Karpas-422 (cell line): ENCODE results near the gene CDH15. TPM values are rescaled to one million over a fixed set of nuclear protein-coding genes. Genes with fewer than 3 reads are reported as not detected.

Experiments used
- DNase-seq: peaks from one replicate; pipeline ENCODE4 v3.0.0-alpha.2; 2015
- H2AFZ ChIP-seq: fragments of 200-600 bp; sonication (generic); 2 replicates; pipeline ENCODE4 v1.6.1; 2014; ENCODE audit warnings: antibody characterized with exemption, low read length, mixed read lengths
- H3K27ac ChIP-seq: fragments of 200-600 bp; sonication (generic); 2 replicates; pipeline ENCODE4 v1.5.1; 2014; ENCODE audit warnings: mild to moderate bottlenecking, low read length, moderate library complexity
- H3K27me3 ChIP-seq: fragments of 200-600 bp; sonication (generic); 2 replicates; pipeline ENCODE4 v1.6.1; 2014; ENCODE audit warnings: low read length, mixed read lengths
- H3K36me3 ChIP-seq: fragments of 200-600 bp; sonication (generic); 2 replicates; pipeline ENCODE4 v1.6.1; 2014; ENCODE audit warnings: low read length, mixed read lengths; ENCODE audit not compliant: insufficient read depth
- H3K4me1 ChIP-seq: fragments of 200-600 bp; sonication (generic); 2 replicates; pipeline ENCODE4 v1.6.1; 2014; ENCODE audit warnings: mild to moderate bottlenecking, low read length, mixed read lengths
- H3K4me2 ChIP-seq: fragments of 200-600 bp; sonication (generic); 2 replicates; pipeline ENCODE4 v1.6.1; 2014; ENCODE audit warnings: low read length, low read depth, mild to moderate bottlenecking; ENCODE audit not compliant: poor library complexity, severe bottlenecking
- H3K4me3 ChIP-seq: fragments of 200-600 bp; sonication (generic); 2 replicates; pipeline ENCODE4 v1.5.1; 2014; ENCODE audit warnings: mild to moderate bottlenecking, antibody characterized with exemption, low read length, mixed read lengths
- H3K79me2 ChIP-seq: fragments of 200-600 bp; sonication (generic); 2 replicates; pipeline ENCODE4 v1.6.1; 2014; ENCODE audit warnings: mild to moderate bottlenecking, low read length, mixed read lengths
- H3K9ac ChIP-seq: fragments of 200-600 bp; sonication (generic); 2 replicates; pipeline ENCODE4 v1.6.0; 2014; ENCODE audit warnings: low read length
- H3K9me2 ChIP-seq: fragments of 200-600 bp; sonication (generic), shearing (Covaris generic); replicated peaks from 2 replicates; pipeline ENCODE4 v1.6.0; 2014; ENCODE audit warnings: mild to moderate bottlenecking, low read length, moderate library complexity; ENCODE audit not compliant: insufficient read depth
- H3K9me3 ChIP-seq: fragments of 300-700, 200-600 bp; sonication (generic); 2 replicates; pipeline ENCODE4 v1.6.1; 2014; ENCODE audit warnings: low read length, mixed read lengths
- H4K20me1 ChIP-seq: fragments of 200-600 bp; sonication (generic); 2 replicates; pipeline ENCODE4 v1.6.1; 2014; ENCODE audit warnings: mild to moderate bottlenecking, antibody characterized with exemption, low read length, low read depth; ENCODE audit not compliant: insufficient read depth
- total RNA-seq: library from RNA; depleted of rRNA; stranded (reverse); fragments of >200 nt; shearing (Covaris generic); gene quantifications from 2 replicates; pipeline ENCODE4 v1.2.3, GENCODE V29; 2014; ENCODE audit warnings: low replicate concordance

Gene CDH15
- total RNA-seq, 1 experiment from 2014 or later: not detected

DNA sequence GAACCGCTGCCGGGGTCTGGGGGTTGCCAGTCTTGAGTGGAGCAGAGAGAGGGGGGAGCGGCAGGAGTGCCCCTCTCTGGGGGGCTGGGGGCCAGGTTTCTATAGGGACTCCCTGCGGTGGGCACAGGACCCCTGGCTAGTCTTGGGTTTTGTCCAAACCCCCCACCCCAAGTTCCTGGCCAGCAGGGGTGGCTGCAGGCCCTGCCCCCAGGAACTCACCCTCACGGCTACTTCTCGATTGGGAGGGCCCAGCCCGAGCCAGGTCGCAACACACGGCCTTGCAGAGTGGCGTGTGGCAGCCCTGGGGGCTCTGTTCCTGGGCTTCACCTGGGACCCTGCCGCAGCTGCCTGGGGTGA, 601 bp downstream of the CDH15 start:
- Histone ChIP-seq H3K27ac (no peak overlapping the region), H3K4me2 (no peak overlapping the region), H3K4me1 (peaks cover 11% of the 10 kb centered on the region), H3K27me3 (no peaks in the 10 kb centered on the region), H3K36me3 (no peaks in the 10 kb centered on the region), H3K9me2 (no peaks in the 10 kb centered on the region), H3K79me2 (no peaks in the 10 kb centered on the region), H4K20me1 (peaks cover 10% of the 10 kb centered on the region; the same call in 1 of the 2 replicates), H3K9ac (no peak overlapping the region), H3K9me3 (no peaks in the 10 kb centered on the region), H3K4me3 (no peak overlapping the region), H2AFZ (no peak overlapping the region)
- no peak for DNase-seq

DNA sequence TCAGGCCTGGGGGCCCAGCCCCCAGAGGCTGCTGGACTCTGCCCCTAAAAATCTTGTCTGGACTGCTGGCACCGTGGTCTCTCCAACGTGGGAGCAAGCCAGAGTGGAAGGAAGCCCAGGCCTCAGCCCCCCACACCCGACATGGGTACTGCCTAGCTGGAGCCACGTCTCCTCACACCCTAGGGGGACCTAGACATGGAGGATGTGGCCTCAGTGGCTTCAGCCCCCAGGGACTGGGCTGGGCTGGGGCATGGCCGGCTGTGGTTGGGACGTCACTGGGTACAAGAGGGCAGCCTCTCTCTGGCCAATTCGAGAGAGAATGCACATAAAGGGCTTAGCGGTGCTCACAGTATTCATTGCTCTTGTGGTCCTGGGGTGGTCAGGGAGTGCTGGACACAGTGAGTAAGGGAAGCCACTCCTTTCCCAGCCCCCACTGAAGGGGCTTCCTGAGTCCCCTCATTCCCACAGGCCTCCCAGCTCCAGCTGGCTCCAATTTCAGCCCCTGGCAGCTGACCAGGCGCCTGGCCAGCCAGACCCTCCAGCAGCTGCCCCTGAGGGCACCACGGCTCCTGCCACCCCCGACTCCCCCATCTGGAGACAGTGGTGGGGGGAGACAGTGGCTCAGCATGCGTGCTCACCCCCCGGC, 1.1 kb downstream of the CDH15 start:
- Histone ChIP-seq H2AFZ (no peak overlapping the region), H3K4me2 (no peak overlapping the region), H3K27me3 (no peaks in the 10 kb centered on the region), H3K36me3 (no peaks in the 10 kb centered on the region), H3K9ac (no peak overlapping the region), H3K4me3 (no peak overlapping the region), H3K9me3 (no peaks in the 10 kb centered on the region), H3K79me2 (no peaks in the 10 kb centered on the region), H3K27ac (no peak overlapping the region), H3K9me2 (no peaks in the 10 kb centered on the region), H4K20me1 (peaks cover 8% of the 10 kb centered on the region; the same call in 1 of the 2 replicates), H3K4me1 (peaks cover 9% of the 10 kb centered on the region)
- DNase-seq: no peak

- Histone ChIP-seq H3K4me3 (no peak overlapping the region), H3K36me3 (no peaks in the 10 kb centered on the region), H3K79me2 (no peaks in the 10 kb centered on the region), H2AFZ (no peak overlapping the region), H3K4me1 (peaks cover 9% of the 10 kb centered on the region), H3K9ac (no peak overlapping the region), H3K27me3 (no peaks in the 10 kb centered on the region), H3K4me2 (no peak overlapping the region), H3K9me3 (no peaks in the 10 kb centered on the region), H3K27ac (no peak overlapping the region), H4K20me1 (peaks cover 8% of the 10 kb centered on the region; the same call in 1 of the 2 replicates), H3K9me2 (no peaks in the 10 kb centered on the region)
- DNase-seq: no peak
Observed at GRCh38 chr16:89173174-89173921, 1.8 kb downstream of the CDH15 start.

GRCh38 chr16:89174055-89174827, 2.7 kb downstream of the CDH15 start:
- Histone ChIP-seq H3K9me2 (no peaks in the 10 kb centered on the region), H3K4me1 (peaks cover 9% of the 10 kb centered on the region), H3K4me3 (no peak overlapping the region), H3K9ac (no peak overlapping the region), H3K36me3 (no peaks in the 10 kb centered on the region), H3K27ac (no peak overlapping the region), H3K79me2 (no peaks in the 10 kb centered on the region), H3K27me3 (no peaks in the 10 kb centered on the region), H4K20me1 (peaks cover 8% of the 10 kb centered on the region; the same call in 1 of the 2 replicates), H3K4me2 (no peak overlapping the region), H3K9me3 (no peaks in the 10 kb centered on the region), H2AFZ (no peak overlapping the region)
- DNase-seq: peak; percentile 68

DNA sequence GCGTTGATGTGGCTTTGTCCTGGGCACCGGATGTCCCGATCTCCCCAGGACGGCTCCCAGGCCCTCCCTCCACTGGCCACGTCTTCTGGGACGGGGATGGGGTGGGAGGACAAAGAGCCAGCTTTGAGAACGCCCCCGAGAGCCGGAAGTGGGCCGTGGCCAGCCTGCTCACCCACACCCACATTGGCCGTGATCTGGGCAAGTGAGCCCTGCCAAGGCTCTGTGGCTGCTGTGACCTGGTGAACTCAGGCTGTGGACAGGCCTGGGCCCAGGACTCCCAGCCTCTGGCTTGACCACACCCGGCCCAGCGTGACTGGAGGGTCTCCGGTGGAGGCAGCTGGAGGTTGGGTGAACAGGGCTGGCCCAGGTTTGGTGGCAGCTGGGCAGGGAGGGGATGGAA, 3.3 kb downstream of the CDH15 start:
- H3K27ac ChIP-seq: no peak overlapping the region
- H4K20me1 ChIP-seq: peaks cover 8% of the 10 kb centered on the region; the same call in 1 of the 2 replicates
- H3K4me2 ChIP-seq: no peak overlapping the region
- H2AFZ ChIP-seq: no peak overlapping the region
- no peaks in the 10 kb centered on the region for H3K27me3 ChIP-seq
- H3K4me1 ChIP-seq: peaks cover 9% of the 10 kb centered on the region
- no peak for DNase-seq
- H3K9ac ChIP-seq: no peak overlapping the region
- no peaks in the 10 kb centered on the region for H3K79me2 ChIP-seq
- no peaks in the 10 kb centered on the region for H3K9me2 ChIP-seq
- no peaks in the 10 kb centered on the region for H3K36me3 ChIP-seq
- no peak overlapping the region for H3K4me3 ChIP-seq
- no peaks in the 10 kb centered on the region for H3K9me3 ChIP-seq

DNA sequence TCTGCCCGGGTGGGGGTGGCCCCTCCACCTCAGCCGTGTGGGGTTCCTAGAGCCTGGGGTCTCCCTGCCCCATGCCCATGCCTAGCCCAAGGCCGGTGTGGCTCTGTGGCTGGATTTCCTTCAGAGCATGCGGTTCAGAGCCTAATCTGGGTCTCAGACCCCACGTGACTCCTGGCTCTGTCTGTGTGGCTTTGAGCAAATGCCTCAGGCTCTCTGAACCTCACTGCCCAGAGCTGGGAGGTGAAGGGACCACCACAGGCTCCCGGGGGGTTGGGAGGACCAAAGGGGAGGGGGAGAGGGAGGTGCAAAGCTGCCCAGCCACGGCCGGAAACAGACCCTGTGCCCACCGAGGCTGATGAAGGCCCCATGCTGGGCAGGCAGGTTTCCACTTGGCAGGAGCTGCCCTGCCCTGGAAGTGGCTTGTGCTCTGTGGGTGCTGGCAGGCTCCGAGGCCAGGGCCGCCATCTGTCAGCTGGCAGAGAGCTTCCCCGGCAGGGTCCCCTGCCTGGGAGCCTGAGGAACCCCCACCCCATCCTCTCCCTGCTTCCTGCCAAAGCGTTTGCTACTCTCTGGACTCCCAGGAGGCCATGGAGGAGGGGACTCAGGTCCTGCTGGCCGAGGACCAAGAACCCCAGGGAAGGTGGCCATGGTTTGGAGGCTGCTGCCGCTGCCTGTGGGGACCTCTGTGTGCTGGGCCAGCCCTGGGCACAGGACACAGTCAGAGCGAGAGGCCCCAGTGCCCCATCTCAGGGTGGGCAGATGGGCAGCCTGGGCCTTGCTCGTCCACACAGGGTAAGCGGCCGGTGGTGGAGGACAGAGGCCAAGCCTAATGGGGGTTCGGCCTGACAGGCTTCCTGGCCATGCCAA, 4.0 kb downstream of the CDH15 start:
- no peak for DNase-seq
- Histone ChIP-seq H3K9ac (no peak overlapping the region), H2AFZ (no peak overlapping the region), H3K79me2 (no peaks in the 10 kb centered on the region), H3K4me1 (peaks cover 9% of the 10 kb centered on the region), H3K27ac (no peak overlapping the region), H3K27me3 (no peaks in the 10 kb centered on the region), H4K20me1 (peaks cover 8% of the 10 kb centered on the region; the same call in 1 of the 2 replicates), H3K4me3 (no peak overlapping the region), H3K9me3 (no peaks in the 10 kb centered on the region), H3K4me2 (no peak overlapping the region), H3K36me3 (no peaks in the 10 kb centered on the region), H3K9me2 (no peaks in the 10 kb centered on the region)

DNA sequence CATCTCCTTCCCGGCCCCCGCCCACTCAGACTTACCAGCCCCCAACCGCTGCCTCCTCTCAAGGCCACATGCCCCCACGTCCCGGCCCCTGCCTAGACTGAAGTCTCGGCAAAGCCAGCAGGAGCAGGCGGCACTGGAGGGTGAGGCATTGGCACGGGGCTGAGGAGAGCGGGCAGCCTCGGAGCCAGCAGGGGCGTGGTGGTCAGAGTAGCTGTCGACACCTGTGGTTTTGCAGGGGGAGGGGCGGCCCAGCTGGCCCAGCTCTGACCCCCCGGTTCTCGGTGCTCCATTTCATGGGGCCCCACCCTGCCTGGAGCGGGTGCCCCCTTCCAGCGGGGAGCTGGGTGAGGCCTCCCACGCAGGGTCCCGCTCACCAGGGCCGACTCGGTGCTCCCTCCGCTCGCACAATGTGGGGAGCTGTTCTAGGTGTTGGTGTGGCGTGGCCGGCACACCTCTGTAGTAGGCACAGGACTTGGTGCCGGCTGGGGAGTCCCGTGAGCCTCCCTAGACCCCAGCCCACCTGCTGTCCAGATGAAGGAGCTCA, 4.7 kb downstream of the CDH15 start:
- Histone ChIP-seq H3K79me2 (no peaks in the 10 kb centered on the region), H2AFZ (no peak overlapping the region), H3K27ac (no peak overlapping the region), H3K9me2 (no peaks in the 10 kb centered on the region), H4K20me1 (peaks cover 8% of the 10 kb centered on the region; the same call in 1 of the 2 replicates), H3K4me3 (no peak overlapping the region), H3K36me3 (no peaks in the 10 kb centered on the region), H3K9me3 (no peaks in the 10 kb centered on the region), H3K9ac (no peak overlapping the region), H3K4me2 (no peak overlapping the region), H3K27me3 (no peaks in the 10 kb centered on the region), H3K4me1 (peaks cover 9% of the 10 kb centered on the region)
- no peak for DNase-seq
